HEK293 (cell line): ENCODE results near the gene USP33.

Experiments
- GFI1B ChIP-seq: fragments of 450-650 bp; formaldehyde crosslinking; IDR thresholded peaks from 2 replicates; pipeline ENCODE4 v1.5.1; 2016; ENCODE audit warnings: missing biosample characterization, missing genetic modification characterization
- GLI4 ChIP-seq: fragments of 450-650 bp; formaldehyde crosslinking; IDR thresholded peaks from 2 replicates; pipeline ENCODE4 v1.5.1; 2016; ENCODE audit warnings: missing biosample characterization, missing genetic modification characterization
- KLF16 ChIP-seq: fragments of 450-650 bp; formaldehyde crosslinking; IDR thresholded peaks from 2 replicates; pipeline ENCODE4 v1.5.1; 2017; ENCODE audit warnings: missing biosample characterization, missing genetic modification characterization
- MZF1 ChIP-seq: fragments of 450-650 bp; formaldehyde crosslinking; IDR thresholded peaks from 2 replicates; pipeline ENCODE4 v1.5.1; 2017; ENCODE audit warnings: missing biosample characterization, missing genetic modification characterization, borderline replicate concordance
- OSR2 ChIP-seq: fragments of 450-650 bp; formaldehyde crosslinking; IDR thresholded peaks from 2 replicates; pipeline ENCODE4 v1.5.1; 2016; ENCODE audit warnings: missing biosample characterization, missing genetic modification characterization
- SCRT2 ChIP-seq: fragments of 450-650 bp; formaldehyde crosslinking; IDR thresholded peaks from 2 replicates; pipeline ENCODE4 v1.5.1; 2016; ENCODE audit warnings: missing biosample characterization, missing genetic modification characterization
- SP2 ChIP-seq: fragments of 450-650 bp; formaldehyde crosslinking; IDR thresholded peaks from 2 replicates; pipeline ENCODE4 v1.5.1; 2016; ENCODE audit warnings: missing biosample characterization, missing genetic modification characterization
- SP7 ChIP-seq: fragments of 450-650 bp; formaldehyde crosslinking; IDR thresholded peaks from 2 replicates; pipeline ENCODE4 v1.5.1; 2016; ENCODE audit warnings: missing biosample characterization, missing genetic modification characterization
- WT1 ChIP-seq: fragments of 450-650 bp; formaldehyde crosslinking; IDR thresholded peaks from 2 replicates; pipeline ENCODE4 v1.5.1; 2016; ENCODE audit warnings: missing biosample characterization, missing genetic modification characterization
- YY2 ChIP-seq: fragments of 450-650 bp; formaldehyde crosslinking; IDR thresholded peaks from 2 replicates; pipeline ENCODE4 v1.5.1; 2016; ENCODE audit warnings: missing biosample characterization, missing genetic modification characterization
- ZBTB17 ChIP-seq: fragments of 450-650 bp; formaldehyde crosslinking; IDR thresholded peaks from 2 replicates; pipeline ENCODE4 v1.5.1; 2016; ENCODE audit warnings: missing biosample characterization, missing genetic modification characterization
- ZFHX2 ChIP-seq: fragments of 450-650 bp; formaldehyde crosslinking; conservative IDR thresholded peaks from 2 replicates; pipeline ENCODE4 v1.5.1; 2016; ENCODE audit warnings: missing biosample characterization, missing genetic modification characterization
- ZNF140 ChIP-seq: fragments of 450-650 bp; formaldehyde crosslinking; IDR thresholded peaks from 2 replicates; pipeline ENCODE4 v1.5.1; 2016; ENCODE audit warnings: missing biosample characterization, missing genetic modification characterization
- ZNF146 ChIP-seq: fragments of 450-650 bp; formaldehyde crosslinking; IDR thresholded peaks from 2 replicates; pipeline ENCODE4 v1.5.1; 2016; ENCODE audit warnings: missing biosample characterization, missing genetic modification characterization
- ZNF16 ChIP-seq: fragments of 450-650 bp; formaldehyde crosslinking; IDR thresholded peaks from 2 replicates; pipeline ENCODE4 v1.5.1; 2016; ENCODE audit warnings: low read depth, missing biosample characterization, missing genetic modification characterization
- ZNF37A ChIP-seq: fragments of 450-650 bp; IDR thresholded peaks from 2 replicates; pipeline ENCODE4 v1.5.1; 2018; ENCODE audit warnings: missing biosample characterization, missing genetic modification characterization
- ZNF629 ChIP-seq: fragments of 450-650 bp; formaldehyde crosslinking; IDR thresholded peaks from 2 replicates; pipeline ENCODE4 v1.5.1; 2017; ENCODE audit warnings: missing biosample characterization, missing genetic modification characterization
- ZNF660 ChIP-seq: fragments of 450-650 bp; IDR thresholded peaks from 2 replicates; pipeline ENCODE4 v1.5.1; 2018; ENCODE audit warnings: missing biosample characterization, mild to moderate bottlenecking, missing genetic modification characterization
- ZNF830 ChIP-seq: fragments of 450-650 bp; IDR thresholded peaks from 2 replicates; pipeline ENCODE4 v1.5.0; 2018; ENCODE audit warnings: missing biosample characterization, missing genetic modification characterization, low read depth, mild to moderate bottlenecking, moderate library complexity
- TF ChIP-seq, protein P1 (sequence below): fragments of 450-650 bp; formaldehyde crosslinking; IDR thresholded peaks from 2 replicates; pipeline ENCODE4 v1.5.1; 2016; ENCODE audit warnings: missing biosample characterization, missing genetic modification characterization
- TF ChIP-seq, protein P2 (sequence below): fragments of 450-650 bp; formaldehyde crosslinking; IDR thresholded peaks from 2 replicates; pipeline ENCODE4 v1.5.1; 2016; ENCODE audit warnings: missing biosample characterization, missing genetic modification characterization, borderline replicate concordance
- TF ChIP-seq, protein P3 (sequence below): fragments of 450-650 bp; formaldehyde crosslinking; IDR thresholded peaks from 2 replicates; pipeline ENCODE4 v1.5.1; 2017; ENCODE audit warnings: missing biosample characterization, missing genetic modification characterization
- TF ChIP-seq, protein P4 (sequence below): fragments of 450-650 bp; formaldehyde crosslinking; IDR thresholded peaks from 2 replicates; pipeline ENCODE4 v1.5.1; 2016; ENCODE audit warnings: missing biosample characterization, missing genetic modification characterization
- TF ChIP-seq, protein P5 (sequence below): fragments of 450-650 bp; formaldehyde crosslinking; IDR thresholded peaks from 2 replicates; pipeline ENCODE4 v1.5.1; 2017; ENCODE audit warnings: missing biosample characterization, missing genetic modification characterization
- TF ChIP-seq, protein P6 (sequence below): fragments of 450-650 bp; formaldehyde crosslinking; IDR thresholded peaks from 2 replicates; pipeline ENCODE4 v1.5.1; 2016; ENCODE audit warnings: missing biosample characterization, missing genetic modification characterization, borderline replicate concordance

Gene USP33

DNA sequence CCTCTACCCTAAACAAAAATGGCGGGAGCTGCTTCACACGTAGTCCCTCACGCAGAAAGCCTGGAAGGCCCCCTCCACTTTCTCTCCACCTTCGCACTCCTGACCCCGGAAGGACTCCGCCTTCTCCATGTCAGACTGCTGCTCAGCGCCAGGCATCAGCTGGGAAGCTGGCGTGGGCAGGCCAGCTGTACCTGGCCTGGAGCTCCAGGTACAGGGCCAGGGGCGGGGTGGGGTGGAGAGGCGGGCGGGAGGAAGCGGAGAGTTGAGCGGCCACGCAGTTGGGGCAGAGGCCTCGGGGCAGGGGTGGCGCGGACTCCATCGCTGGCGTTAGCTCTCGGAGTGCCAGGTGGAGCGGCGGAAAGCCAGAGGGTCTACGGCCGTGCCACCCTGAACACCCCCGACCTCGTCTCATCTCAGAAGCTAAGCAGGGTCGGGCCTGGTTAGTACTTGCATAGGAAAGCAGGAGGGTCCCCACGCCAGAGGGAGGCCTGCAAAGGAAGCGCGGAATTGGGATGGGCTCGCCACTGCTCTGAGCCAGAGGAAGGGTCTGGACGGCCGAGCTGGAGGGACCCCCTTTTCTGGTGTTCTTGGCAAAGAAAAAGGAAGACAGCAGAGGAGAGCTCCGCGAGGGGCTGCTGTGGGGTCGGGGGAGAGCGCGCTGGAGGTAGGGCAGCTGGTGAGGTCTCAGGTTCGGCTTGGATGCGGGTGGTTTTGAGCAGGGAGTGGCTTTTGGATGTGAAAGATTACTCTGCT is 20.1 kb upstream of the USP33 start, which contains the start of gene MIGA1 (continued):
- TF ChIP-seq, protein P1, sequence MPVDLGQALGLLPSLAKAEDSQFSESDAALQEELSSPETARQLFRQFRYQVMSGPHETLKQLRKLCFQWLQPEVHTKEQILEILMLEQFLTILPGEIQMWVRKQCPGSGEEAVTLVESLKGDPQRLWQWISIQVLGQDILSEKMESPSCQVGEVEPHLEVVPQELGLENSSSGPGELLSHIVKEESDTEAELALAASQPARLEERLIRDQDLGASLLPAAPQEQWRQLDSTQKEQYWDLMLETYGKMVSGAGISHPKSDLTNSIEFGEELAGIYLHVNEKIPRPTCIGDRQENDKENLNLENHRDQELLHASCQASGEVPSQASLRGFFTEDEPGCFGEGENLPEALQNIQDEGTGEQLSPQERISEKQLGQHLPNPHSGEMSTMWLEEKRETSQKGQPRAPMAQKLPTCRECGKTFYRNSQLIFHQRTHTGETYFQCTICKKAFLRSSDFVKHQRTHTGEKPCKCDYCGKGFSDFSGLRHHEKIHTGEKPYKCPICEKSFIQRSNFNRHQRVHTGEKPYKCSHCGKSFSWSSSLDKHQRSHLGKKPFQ = no peak
- TF ChIP-seq ZNF146 = no peak
- TF ChIP-seq KLF16 (tag by site-specific recombination) = peak; percentile 72; the same call in 1 of the 2 replicates
- TF ChIP-seq, protein P2, sequence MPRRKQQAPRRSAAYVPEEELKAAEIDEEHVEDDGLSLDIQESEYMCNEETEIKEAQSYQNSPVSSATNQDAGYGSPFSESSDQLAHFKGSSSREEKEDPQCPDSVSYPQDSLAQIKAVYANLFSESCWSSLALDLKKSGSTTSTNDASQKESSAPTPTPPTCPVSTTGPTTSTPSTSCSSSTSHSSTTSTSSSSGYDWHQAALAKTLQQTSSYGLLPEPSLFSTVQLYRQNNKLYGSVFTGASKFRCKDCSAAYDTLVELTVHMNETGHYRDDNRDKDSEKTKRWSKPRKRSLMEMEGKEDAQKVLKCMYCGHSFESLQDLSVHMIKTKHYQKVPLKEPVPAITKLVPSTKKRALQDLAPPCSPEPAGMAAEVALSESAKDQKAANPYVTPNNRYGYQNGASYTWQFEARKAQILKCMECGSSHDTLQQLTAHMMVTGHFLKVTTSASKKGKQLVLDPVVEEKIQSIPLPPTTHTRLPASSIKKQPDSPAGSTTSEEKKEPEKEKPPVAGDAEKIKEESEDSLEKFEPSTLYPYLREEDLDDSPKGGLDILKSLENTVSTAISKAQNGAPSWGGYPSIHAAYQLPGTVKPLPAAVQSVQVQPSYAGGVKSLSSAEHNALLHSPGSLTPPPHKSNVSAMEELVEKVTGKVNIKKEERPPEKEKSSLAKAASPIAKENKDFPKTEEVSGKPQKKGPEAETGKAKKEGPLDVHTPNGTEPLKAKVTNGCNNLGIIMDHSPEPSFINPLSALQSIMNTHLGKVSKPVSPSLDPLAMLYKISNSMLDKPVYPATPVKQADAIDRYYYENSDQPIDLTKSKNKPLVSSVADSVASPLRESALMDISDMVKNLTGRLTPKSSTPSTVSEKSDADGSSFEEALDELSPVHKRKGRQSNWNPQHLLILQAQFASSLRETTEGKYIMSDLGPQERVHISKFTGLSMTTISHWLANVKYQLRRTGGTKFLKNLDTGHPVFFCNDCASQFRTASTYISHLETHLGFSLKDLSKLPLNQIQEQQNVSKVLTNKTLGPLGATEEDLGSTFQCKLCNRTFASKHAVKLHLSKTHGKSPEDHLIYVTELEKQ (tag by site-specific recombination) = no peak
- no peak for TF ChIP-seq ZNF830 (tag by site-specific recombination)
- TF ChIP-seq ZNF37A (tag by site-specific recombination) = no peak
- TF ChIP-seq WT1 = no peak
- TF ChIP-seq ZNF629 (tag by site-specific recombination) = peak; percentile 85
- no peak for TF ChIP-seq GFI1B (tag by site-specific recombination)
- TF ChIP-seq, protein P3, sequence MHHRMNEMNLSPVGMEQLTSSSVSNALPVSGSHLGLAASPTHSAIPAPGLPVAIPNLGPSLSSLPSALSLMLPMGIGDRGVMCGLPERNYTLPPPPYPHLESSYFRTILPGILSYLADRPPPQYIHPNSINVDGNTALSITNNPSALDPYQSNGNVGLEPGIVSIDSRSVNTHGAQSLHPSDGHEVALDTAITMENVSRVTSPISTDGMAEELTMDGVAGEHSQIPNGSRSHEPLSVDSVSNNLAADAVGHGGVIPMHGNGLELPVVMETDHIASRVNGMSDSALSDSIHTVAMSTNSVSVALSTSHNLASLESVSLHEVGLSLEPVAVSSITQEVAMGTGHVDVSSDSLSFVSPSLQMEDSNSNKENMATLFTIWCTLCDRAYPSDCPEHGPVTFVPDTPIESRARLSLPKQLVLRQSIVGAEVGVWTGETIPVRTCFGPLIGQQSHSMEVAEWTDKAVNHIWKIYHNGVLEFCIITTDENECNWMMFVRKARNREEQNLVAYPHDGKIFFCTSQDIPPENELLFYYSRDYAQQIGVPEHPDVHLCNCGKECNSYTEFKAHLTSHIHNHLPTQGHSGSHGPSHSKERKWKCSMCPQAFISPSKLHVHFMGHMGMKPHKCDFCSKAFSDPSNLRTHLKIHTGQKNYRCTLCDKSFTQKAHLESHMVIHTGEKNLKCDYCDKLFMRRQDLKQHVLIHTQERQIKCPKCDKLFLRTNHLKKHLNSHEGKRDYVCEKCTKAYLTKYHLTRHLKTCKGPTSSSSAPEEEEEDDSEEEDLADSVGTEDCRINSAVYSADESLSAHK (tag by site-specific recombination) = no peak
- TF ChIP-seq, protein P4, sequence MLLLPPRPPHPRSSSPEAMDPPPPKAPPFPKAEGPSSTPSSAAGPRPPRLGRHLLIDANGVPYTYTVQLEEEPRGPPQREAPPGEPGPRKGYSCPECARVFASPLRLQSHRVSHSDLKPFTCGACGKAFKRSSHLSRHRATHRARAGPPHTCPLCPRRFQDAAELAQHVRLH (tag by site-specific recombination) = peak; percentile 50; the same call in 1 of the 2 replicates
- no peak for TF ChIP-seq SCRT2 (tag by site-specific recombination)
- 0 out of 2 replicates have a peak, but pooled peaks have one; percentile 47 for TF ChIP-seq GLI4 (tag by site-specific recombination)
- TF ChIP-seq, protein P5, sequence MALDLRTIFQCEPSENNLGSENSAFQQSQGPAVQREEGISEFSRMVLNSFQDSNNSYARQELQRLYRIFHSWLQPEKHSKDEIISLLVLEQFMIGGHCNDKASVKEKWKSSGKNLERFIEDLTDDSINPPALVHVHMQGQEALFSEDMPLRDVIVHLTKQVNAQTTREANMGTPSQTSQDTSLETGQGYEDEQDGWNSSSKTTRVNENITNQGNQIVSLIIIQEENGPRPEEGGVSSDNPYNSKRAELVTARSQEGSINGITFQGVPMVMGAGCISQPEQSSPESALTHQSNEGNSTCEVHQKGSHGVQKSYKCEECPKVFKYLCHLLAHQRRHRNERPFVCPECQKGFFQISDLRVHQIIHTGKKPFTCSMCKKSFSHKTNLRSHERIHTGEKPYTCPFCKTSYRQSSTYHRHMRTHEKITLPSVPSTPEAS (tag by site-specific recombination) = no peak
- TF ChIP-seq ZNF16 (tag by site-specific recombination) = no peak
- peak; percentile 92 for TF ChIP-seq ZBTB17 (tag by site-specific recombination)
- peak; percentile 84 for TF ChIP-seq ZFHX2 (tag by site-specific recombination)
- TF ChIP-seq MZF1 (tag by site-specific recombination) = no peak
- peak; percentile 62 for TF ChIP-seq SP7 (tag by site-specific recombination)
- TF ChIP-seq ZNF140 = no peak
- no peak for TF ChIP-seq YY2 (tag by site-specific recombination)
- peak; percentile 55; the same call in 1 of the 2 replicates for TF ChIP-seq ZNF660 (tag by site-specific recombination)
- TF ChIP-seq, protein P6, sequence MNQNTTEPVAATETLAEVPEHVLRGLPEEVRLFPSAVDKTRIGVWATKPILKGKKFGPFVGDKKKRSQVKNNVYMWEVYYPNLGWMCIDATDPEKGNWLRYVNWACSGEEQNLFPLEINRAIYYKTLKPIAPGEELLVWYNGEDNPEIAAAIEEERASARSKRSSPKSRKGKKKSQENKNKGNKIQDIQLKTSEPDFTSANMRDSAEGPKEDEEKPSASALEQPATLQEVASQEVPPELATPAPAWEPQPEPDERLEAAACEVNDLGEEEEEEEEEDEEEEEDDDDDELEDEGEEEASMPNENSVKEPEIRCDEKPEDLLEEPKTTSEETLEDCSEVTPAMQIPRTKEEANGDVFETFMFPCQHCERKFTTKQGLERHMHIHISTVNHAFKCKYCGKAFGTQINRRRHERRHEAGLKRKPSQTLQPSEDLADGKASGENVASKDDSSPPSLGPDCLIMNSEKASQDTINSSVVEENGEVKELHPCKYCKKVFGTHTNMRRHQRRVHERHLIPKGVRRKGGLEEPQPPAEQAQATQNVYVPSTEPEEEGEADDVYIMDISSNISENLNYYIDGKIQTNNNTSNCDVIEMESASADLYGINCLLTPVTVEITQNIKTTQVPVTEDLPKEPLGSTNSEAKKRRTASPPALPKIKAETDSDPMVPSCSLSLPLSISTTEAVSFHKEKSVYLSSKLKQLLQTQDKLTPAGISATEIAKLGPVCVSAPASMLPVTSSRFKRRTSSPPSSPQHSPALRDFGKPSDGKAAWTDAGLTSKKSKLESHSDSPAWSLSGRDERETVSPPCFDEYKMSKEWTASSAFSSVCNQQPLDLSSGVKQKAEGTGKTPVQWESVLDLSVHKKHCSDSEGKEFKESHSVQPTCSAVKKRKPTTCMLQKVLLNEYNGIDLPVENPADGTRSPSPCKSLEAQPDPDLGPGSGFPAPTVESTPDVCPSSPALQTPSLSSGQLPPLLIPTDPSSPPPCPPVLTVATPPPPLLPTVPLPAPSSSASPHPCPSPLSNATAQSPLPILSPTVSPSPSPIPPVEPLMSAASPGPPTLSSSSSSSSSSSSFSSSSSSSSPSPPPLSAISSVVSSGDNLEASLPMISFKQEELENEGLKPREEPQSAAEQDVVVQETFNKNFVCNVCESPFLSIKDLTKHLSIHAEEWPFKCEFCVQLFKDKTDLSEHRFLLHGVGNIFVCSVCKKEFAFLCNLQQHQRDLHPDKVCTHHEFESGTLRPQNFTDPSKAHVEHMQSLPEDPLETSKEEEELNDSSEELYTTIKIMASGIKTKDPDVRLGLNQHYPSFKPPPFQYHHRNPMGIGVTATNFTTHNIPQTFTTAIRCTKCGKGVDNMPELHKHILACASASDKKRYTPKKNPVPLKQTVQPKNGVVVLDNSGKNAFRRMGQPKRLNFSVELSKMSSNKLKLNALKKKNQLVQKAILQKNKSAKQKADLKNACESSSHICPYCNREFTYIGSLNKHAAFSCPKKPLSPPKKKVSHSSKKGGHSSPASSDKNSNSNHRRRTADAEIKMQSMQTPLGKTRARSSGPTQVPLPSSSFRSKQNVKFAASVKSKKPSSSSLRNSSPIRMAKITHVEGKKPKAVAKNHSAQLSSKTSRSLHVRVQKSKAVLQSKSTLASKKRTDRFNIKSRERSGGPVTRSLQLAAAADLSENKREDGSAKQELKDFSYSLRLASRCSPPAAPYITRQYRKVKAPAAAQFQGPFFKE (tag by site-specific recombination) = no peak
- TF ChIP-seq OSR2 (tag by site-specific recombination) = no peak
- TF ChIP-seq SP2 (tag by site-specific recombination) = peak; percentile 90
